NB4 (cell line): ENCODE measurements around the gene FKBP4.

Experiments used
- CTCF ChIP-seq: IDR thresholded peaks from one replicate; pipeline ENCODE4 v1.5.1; 2012; ENCODE audit warnings: low read depth, low read length
- MAX ChIP-seq: IDR thresholded peaks from 2 replicates; pipeline ENCODE4 v1.6.1; 2011; ENCODE audit warnings: low read depth, low read length
- MYC ChIP-seq: IDR thresholded peaks from 2 replicates; pipeline ENCODE4 v1.6.1; 2011; ENCODE audit warnings: low read depth, low read length
- POLR2A ChIP-seq: IDR thresholded peaks from 2 replicates; pipeline ENCODE4 v1.6.1; 2011; ENCODE audit warnings: mild to moderate bottlenecking; ENCODE audit not compliant: insufficient read length; ENCODE audit errors: extremely low read depth

- TF ChIP-seq CTCF (no peak), MAX (no peak), POLR2A (no peak), MYC (no peak)
These were observed 44.6 kb upstream of the FKBP4 start for GRCh38 chr12:2750185-2750584.
